Lung (tissue), 12 donors: ENCODE results near the gene ASB6. TPM values are rescaled to one million over a fixed set of nuclear protein-coding genes. Genes with fewer than 3 reads are reported as not detected.

Experiments used
- ATAC-seq: fragments of 200-7000 bp; cut with Tn5 transposase; one replicate; pipeline ENCODE4 v1.9.1; 2020; ENCODE audit warnings: moderate number of reproducible peaks; ENCODE audit not compliant: insufficient read depth, low FRiP score
- DNase-seq, 3 donors: peaks; one replicate each; pipeline ENCODE4 v3.0.0-alpha.2; 2013 to 2017
- H3K27ac ChIP-seq, 2 donors: one replicate each; pipeline ENCODE4 v1.5.1; 2013; ENCODE audit warnings: mild to moderate bottlenecking in 2 of 2, moderate library complexity in 2 of 2, control low read depth in 1 of 2, inconsistent platforms in 1 of 2, low read depth in 1 of 2, low read length in 1 of 2
- H3K27me3 ChIP-seq, 3 donors: one replicate each; pipeline ENCODE4 v1.5.1; 2013; ENCODE audit warnings: low read length in 2 of 3; ENCODE audit not compliant: control insufficient read depth in 3 of 3, insufficient read depth in 3 of 3
- H3K36me3 ChIP-seq, 4 donors: one replicate each; pipeline ENCODE4 v1.5.1; 2013; ENCODE audit warnings: low read length in 4 of 4, mild to moderate bottlenecking in 1 of 4, moderate library complexity in 1 of 4; ENCODE audit not compliant: control insufficient read depth in 4 of 4, insufficient read depth in 4 of 4
- H3K4me1 ChIP-seq, 5 donors: one replicate each; pipeline ENCODE4 v1.5.1; 2013; ENCODE audit warnings: low read length in 5 of 5, mild to moderate bottlenecking in 2 of 5, moderate library complexity in 1 of 5; ENCODE audit not compliant: control insufficient read depth in 5 of 5, insufficient read depth in 5 of 5
- H3K4me3 ChIP-seq: one replicate; pipeline ENCODE4 v1.5.1; 2013; ENCODE audit warnings: mild to moderate bottlenecking, control low read depth, moderate library complexity
- H3K9ac ChIP-seq, 2 donors: one replicate each; pipeline ENCODE4 v1.5.1; 2013; ENCODE audit warnings: low read length in 2 of 2, control low read depth in 1 of 2; ENCODE audit not compliant: insufficient read depth in 1 of 2
- H3K9me3 ChIP-seq, 4 donors: one replicate each; pipeline ENCODE4 v1.5.1; 2013; ENCODE audit warnings: low read length in 3 of 4, mild to moderate bottlenecking in 1 of 4, moderate library complexity in 1 of 4; ENCODE audit not compliant: control insufficient read depth in 4 of 4, insufficient read depth in 3 of 4
- WGBS, 2 donors: extraction: QIAGEN DNeasy Blood & Tissue Kit; methylation state at CpG; one replicate each; pipeline ENCODE4 v1.1.7; 2013; 5-methylcytosine and 5-hydroxymethylcytosine counted together
- polyA plus RNA-seq, 2 donors: library from polyadenylated mRNA; stranded (reverse); fragments of 200-250 nt; gene quantifications; one replicate each; pipeline ENCODE4 v1.2.1, GENCODE V29; 2013
- total RNA-seq, 2 donors: library from RNA; depleted of rRNA in 1 of 2; stranded (reverse); fragments of >200 nt in 1 of 2; gene quantifications; one replicate each; pipeline ENCODE4 v1.2.1, GENCODE V29; 2014 to 2021
- TF ChIP-seq, protein P1 (sequence below): IDR thresholded peaks from 2 replicates; pipeline ENCODE4 v1.5.1; 2012; ENCODE audit warnings: mild to moderate bottlenecking; ENCODE audit errors: control extremely low read depth, extremely low read depth
- donor health status: control.
- donor health status: control.
- donor health status: Bipolar disorder and iron deficiency.
- donor health status: healthy.
- donor health status: DM: yes; HTN: yes; CAD: no.

The ASB6 gene
- total and polyA plus RNA-seq, 4 donors: 11.8 to 19.5 (median 16.1) TPM

DNA sequence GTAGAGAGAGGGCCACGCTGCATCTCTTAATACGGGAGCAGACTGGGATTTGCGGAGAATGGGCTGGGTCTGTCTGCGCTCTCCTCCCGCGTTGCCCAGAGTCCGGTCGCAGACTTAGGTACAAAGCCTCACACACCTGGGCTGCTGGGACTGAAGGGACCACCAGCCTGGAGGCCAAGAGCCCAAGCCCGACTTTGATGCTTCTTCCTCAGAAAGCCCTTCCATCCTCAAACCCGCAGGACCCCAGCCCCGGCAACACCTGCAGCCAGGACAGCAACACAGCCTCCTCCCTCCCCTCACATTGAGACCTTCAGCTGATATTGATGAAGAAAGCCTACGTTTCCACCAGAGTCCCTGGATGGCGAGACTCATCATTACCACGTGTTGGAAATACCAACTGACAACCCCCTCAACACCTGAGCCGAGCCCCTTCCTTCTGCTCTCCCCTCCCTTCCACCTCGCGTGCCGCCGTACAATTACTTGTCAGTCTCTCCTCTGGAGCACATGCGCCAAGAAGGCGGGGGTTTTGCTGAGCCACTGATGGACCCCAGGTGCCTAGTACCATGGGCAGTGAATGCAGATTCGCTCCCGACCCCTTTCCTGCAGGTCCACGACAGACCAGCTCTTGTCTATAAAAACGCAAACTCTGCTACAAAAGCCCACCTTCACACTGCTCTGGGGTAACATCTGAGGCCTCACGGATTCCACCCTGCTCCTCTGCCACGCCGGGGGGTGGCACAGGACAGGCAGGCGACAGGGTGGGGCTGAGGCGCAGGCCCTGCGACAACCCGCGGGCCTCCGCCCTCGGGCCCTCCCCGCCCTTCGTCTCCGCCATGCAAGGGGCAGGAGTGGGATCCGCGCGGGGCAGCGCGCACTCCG is 841 bp downstream of the ASB6 start:
- peaks cover 4 to 27% (median 18%) of the 10 kb centered on the region in 4 donors for H3K36me3 ChIP-seq
- WGBS, 2 donors: 18 to 27% methylated on average over 38 to 44 of the region's 44 CpGs
- peak overlapping the region in 1 of 2 donors; percentile 92 for H3K27ac ChIP-seq
- DNase-seq (no peak), ATAC-seq (no peak)
- H3K4me3 ChIP-seq: peak overlapping the region; percentile 90
- TF ChIP-seq, protein P1, sequence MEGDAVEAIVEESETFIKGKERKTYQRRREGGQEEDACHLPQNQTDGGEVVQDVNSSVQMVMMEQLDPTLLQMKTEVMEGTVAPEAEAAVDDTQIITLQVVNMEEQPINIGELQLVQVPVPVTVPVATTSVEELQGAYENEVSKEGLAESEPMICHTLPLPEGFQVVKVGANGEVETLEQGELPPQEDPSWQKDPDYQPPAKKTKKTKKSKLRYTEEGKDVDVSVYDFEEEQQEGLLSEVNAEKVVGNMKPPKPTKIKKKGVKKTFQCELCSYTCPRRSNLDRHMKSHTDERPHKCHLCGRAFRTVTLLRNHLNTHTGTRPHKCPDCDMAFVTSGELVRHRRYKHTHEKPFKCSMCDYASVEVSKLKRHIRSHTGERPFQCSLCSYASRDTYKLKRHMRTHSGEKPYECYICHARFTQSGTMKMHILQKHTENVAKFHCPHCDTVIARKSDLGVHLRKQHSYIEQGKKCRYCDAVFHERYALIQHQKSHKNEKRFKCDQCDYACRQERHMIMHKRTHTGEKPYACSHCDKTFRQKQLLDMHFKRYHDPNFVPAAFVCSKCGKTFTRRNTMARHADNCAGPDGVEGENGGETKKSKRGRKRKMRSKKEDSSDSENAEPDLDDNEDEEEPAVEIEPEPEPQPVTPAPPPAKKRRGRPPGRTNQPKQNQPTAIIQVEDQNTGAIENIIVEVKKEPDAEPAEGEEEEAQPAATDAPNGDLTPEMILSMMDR: no peak
- H3K9ac ChIP-seq: peak overlapping the region in 1 of 2 donors; percentile 27
- peaks cover 5 to 20% (median 12%) of the 10 kb centered on the region in 5 donors for H3K4me1 ChIP-seq
- H3K9me3 ChIP-seq: no peaks in the 10 kb centered on the region
- H3K27me3 ChIP-seq: no peaks in the 10 kb centered on the region

- H3K36me3 ChIP-seq: peaks cover 7 to 33% (median 20%) of the 10 kb centered on the region in 4 donors
- H3K27ac ChIP-seq: no peak overlapping the region
- H3K27me3 ChIP-seq: no peaks in the 10 kb centered on the region
- WGBS, 2 donors: 70 to 76% methylated on average over 25 of the region's 25 CpGs
- TF ChIP-seq, protein P1: no peak
- H3K9ac ChIP-seq: no peak overlapping the region
- H3K4me3 ChIP-seq: no peak overlapping the region
- ATAC-seq (no peak), DNase-seq (peak in 1 of 3 donors; percentile 39)
- no peaks in the 10 kb centered on the region for H3K9me3 ChIP-seq
- peaks cover 5 to 20% (median 12%) of the 10 kb centered on the region in 5 donors for H3K4me1 ChIP-seq
Observed at GRCh38 chr9:129640086-129640870, 1.7 kb downstream of the ASB6 start.

GRCh38 chr9:129639756-129640085 is 2.2 kb downstream of the ASB6 start:
- peaks cover 7 to 38% (median 24%) of the 10 kb centered on the region in 4 donors for H3K36me3 ChIP-seq
- WGBS, 2 donors: 83 to 87% methylated on average over 12 of the region's 12 CpGs
- H3K4me1 ChIP-seq: peaks cover 5 to 20% (median 12%) of the 10 kb centered on the region in 5 donors
- H3K4me3 ChIP-seq: no peak overlapping the region
- ATAC-seq (no peak), DNase-seq (no peak)
- H3K27ac ChIP-seq: no peak overlapping the region
- no peaks in the 10 kb centered on the region for H3K9me3 ChIP-seq
- H3K9ac ChIP-seq: no peak overlapping the region
- TF ChIP-seq, protein P1: no peak
- no peaks in the 10 kb centered on the region for H3K27me3 ChIP-seq
